ENCODE data around the gene TMEM94. TPM values are rescaled to one million over a fixed set of nuclear protein-coding genes. Genes with fewer than 3 reads are reported as not detected.

The TMEM94 gene
- total and polyA plus RNA-seq, 12 donors: 25.6 to 66.7 (median 41.3) TPM

GRCh38 chr17:75530837-75531720 lies 74.6 kb downstream of the TMEM94 start:
- H3K27ac ChIP-seq: no peak overlapping the region
- H3K27me3 ChIP-seq: peaks cover 0 to 14% (median 0%) of the 10 kb centered on the region in 7 donors
- intact Hi-C loops (cut with DNase I): no loop called here
- 78 to 81% methylated on average over 19 of the region's 19 CpGs for WGBS, 2 donors
- no peak for TF ChIP-seq CTCF (IDR thresholded peaks at IDR 0.05)
- ATAC-seq: no peak
- H3K9me3 ChIP-seq: no peaks in the 10 kb centered on the region
- H3K4me3 ChIP-seq: no peak overlapping the region
- no peak for DNase-seq
- no peaks in the 10 kb centered on the region for H3K36me3 ChIP-seq
- peaks cover 0 to 9% (median 5%) of the 10 kb centered on the region in 9 donors for H3K4me1 ChIP-seq

- Histone ChIP-seq H3K4me1 (peaks cover 0 to 3% (median 0%) of the 10 kb centered on the region in 9 donors), H3K27me3 (peaks cover 0 to 8% (median 0%) of the 10 kb centered on the region in 7 donors), H3K36me3 (no peaks in the 10 kb centered on the region), H3K9me3 (no peaks in the 10 kb centered on the region), H3K4me3 (no peak overlapping the region), H3K27ac (no peak overlapping the region)
- TF ChIP-seq CTCF (IDR thresholded peaks at IDR 0.05): no peak
- DNase-seq (no peak), ATAC-seq (no peak)
- WGBS, 2 donors: 87 to 89% methylated on average over 7 of the region's 7 CpGs
- intact Hi-C loops (cut with DNase I): no loop called here
These were observed 75.3 kb downstream of the TMEM94 start for GRCh38 chr17:75531721-75532072.

GRCh38 chr17:75535119-75535537 lies 78.7 kb downstream of the TMEM94 start:
- Histone ChIP-seq H3K27me3 (no peaks in the 10 kb centered on the region), H3K9me3 (no peaks in the 10 kb centered on the region), H3K4me1 (no peaks in the 10 kb centered on the region), H3K36me3 (no peaks in the 10 kb centered on the region), H3K27ac (peak overlapping the region in 1 of 10 donors; percentile 78), H3K4me3 (no peak overlapping the region)
- WGBS, 2 donors: 82 to 83% methylated on average over 15 of the region's 15 CpGs
- ATAC-seq (peak in 3 of 8 donors; percentile 7 to 32 (median 16)), DNase-seq (no peak)
- TF ChIP-seq CTCF (IDR thresholded peaks at IDR 0.05): no peak
- intact Hi-C loops (cut with DNase I): loop anchor here in 1 of 10 donors (5.0 kb wide), 1 partner anchor 47 kb away; no protein-coding TSS in a partner anchor

GRCh38 chr17:75535871-75536270 lies 79.4 kb downstream of the TMEM94 start:
- DNase-seq (no peak), ATAC-seq (no peak)
- WGBS, 2 donors: 93 to 94% methylated on average over 8 of the region's 8 CpGs
- Histone ChIP-seq H3K36me3 (no peaks in the 10 kb centered on the region), H3K9me3 (no peaks in the 10 kb centered on the region), H3K4me3 (no peak overlapping the region), H3K4me1 (no peaks in the 10 kb centered on the region), H3K27me3 (no peaks in the 10 kb centered on the region), H3K27ac (peak overlapping the region in 1 of 10 donors; percentile 78)
- intact Hi-C loops (cut with DNase I): loop anchor here in 1 of 10 donors (5.0 kb wide), 1 partner anchor 46 kb away; no protein-coding TSS in a partner anchor
- TF ChIP-seq CTCF (IDR thresholded peaks at IDR 0.05): no peak
